Measurements from ENCODE around the gene DDX42. TPM values are rescaled to one million over a fixed set of nuclear protein-coding genes. Genes with fewer than 3 reads are reported as not detected.
A peak's percentile ranks its signal among the peaks of the same experiment; 100 is the strongest.

Gene DDX42
- polyA plus RNA-seq, 2 of the 4 experiments (the other 2 are of a cell fraction), result 124 to 262 TPM

DNA sequence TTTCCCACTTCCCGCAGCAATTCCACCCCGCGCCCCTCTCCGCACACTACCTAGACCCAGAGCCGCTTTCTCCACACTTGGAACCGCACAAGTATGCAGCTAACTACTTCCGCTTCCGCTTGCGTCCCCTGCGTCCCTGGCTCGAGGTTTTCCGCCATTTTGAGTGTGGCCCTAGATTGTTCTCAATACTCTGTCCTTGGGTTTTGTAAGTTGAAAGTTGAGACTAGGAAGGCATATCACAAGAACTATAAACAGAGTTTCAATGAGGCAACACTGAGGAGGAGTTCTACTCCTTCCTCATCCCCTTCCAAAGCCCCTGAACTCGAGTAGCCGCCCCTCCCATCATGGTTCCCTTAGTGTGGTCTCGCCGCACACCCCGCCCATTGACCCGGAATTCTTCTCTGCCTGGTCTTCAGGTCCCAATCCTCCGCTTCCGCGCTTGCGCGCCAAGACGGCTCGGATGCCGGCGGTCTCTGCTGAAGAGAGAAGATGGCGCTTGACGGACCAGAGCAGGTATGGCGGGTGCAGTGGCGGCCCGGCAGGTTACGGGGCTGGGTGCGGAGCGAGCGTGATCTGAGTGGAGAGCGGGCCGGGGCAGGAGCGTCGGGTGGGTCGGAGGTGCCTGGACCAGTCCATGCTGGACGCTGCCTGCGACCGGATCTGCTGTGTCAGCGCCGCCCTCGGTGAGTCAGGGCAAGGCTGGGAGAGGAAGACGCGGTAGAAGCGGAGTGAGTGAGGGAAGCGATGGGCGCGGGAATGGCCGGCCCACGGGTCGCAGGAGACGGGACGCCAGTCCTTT is 53.2 kb downstream of the DDX42 start, which contains the start of the genes FTSJ3 and PSMC5:
Gene FTSJ3, minus strand, starts transcription at position 662 of the 799 bp plus-strand sequence. CDS start 761 bp downstream, outside the sequence.
Gene PSMC5, plus strand, starts transcription at position 430 of the 799 bp plus-strand sequence. Its CDS starts 60 bp downstream, at position 490.
- FAIRE-seq, result no peak
- Histone ChIP-seq H3K4me3 (peak within 1 kb of the TSS; percentile 74), H3K4me1 (peaks cover 22% of the 10 kb centered on the region), H3K9me3 (no peaks in the 10 kb centered on the region), H3K4me2 (peak within 1 kb of the TSS; percentile 98), H3K27ac (peak within 1 kb of the TSS; percentile 94 to 96)
- WGBS (ENCODE audit: missing lambda C conversion rate), result 1% methylated on average over 56 of the region's 58 CpGs
- peak; percentile 89 to 93 for ATAC-seq
- CTCF ChIA-PET, result interaction anchor here (1.0 to 6.0 kb wide), 6 partner anchors 7 to 37 kb away, joined by 4 to 37 read pairs (median 14); partner anchors contain the start of gene SMARCD2
- DNase-seq (ENCODE audit: low read depth in 1 of 2, low spot score in 1 of 2), result peak; percentile 97
- POLR2A ChIA-PET, result interaction anchor here (0.6 to 1.6 kb wide), 8 partner anchors 8 to 53 kb away, joined by 3 to 8 read pairs (median 4); partner anchors contain the start of genes CCDC47 and DDX42
- TF ChIP-seq TFCP2L1 (CRISPR knock-in tag; IDR thresholded peaks at IDR 0.05), result no peak
- TF ChIP-seq HDAC2 (IDR thresholded peaks at IDR 0.05), result no peak
- peak; percentile 93 to 96 for TF ChIP-seq JUN (IDR thresholded peaks at IDR 0.05)
- no peak; the same call in 1 of the 2 replicates for TF ChIP-seq RARB (CRISPR knock-in tag; IDR thresholded peaks at IDR 0.05)
- TF ChIP-seq, protein P1, sequence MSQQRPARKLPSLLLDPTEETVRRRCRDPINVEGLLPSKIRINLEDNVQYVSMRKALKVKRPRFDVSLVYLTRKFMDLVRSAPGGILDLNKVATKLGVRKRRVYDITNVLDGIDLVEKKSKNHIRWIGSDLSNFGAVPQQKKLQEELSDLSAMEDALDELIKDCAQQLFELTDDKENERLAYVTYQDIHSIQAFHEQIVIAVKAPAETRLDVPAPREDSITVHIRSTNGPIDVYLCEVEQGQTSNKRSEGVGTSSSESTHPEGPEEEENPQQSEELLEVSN (IDR thresholded peaks at IDR 0.05; ENCODE audit: borderline replicate concordance, low read depth), result no peak
- TF ChIP-seq, protein P2, sequence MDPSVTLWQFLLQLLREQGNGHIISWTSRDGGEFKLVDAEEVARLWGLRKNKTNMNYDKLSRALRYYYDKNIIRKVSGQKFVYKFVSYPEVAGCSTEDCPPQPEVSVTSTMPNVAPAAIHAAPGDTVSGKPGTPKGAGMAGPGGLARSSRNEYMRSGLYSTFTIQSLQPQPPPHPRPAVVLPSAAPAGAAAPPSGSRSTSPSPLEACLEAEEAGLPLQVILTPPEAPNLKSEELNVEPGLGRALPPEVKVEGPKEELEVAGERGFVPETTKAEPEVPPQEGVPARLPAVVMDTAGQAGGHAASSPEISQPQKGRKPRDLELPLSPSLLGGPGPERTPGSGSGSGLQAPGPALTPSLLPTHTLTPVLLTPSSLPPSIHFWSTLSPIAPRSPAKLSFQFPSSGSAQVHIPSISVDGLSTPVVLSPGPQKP (IDR thresholded peaks at IDR 0.05; ENCODE audit: low read depth, low read length), result no peak
- TF ChIP-seq BHLHE40 (IDR thresholded peaks at IDR 0.05; ENCODE audit: low read depth, low read length), result no peak
- TF ChIP-seq, protein P3, sequence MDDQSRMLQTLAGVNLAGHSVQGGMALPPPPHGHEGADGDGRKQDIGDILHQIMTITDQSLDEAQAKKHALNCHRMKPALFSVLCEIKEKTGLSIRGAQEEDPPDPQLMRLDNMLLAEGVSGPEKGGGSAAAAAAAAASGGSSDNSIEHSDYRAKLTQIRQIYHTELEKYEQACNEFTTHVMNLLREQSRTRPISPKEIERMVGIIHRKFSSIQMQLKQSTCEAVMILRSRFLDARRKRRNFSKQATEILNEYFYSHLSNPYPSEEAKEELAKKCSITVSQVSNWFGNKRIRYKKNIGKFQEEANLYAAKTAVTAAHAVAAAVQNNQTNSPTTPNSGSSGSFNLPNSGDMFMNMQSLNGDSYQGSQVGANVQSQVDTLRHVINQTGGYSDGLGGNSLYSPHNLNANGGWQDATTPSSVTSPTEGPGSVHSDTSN (IDR thresholded peaks at IDR 0.05), result peak; percentile 38; the same call in 1 of the 2 replicates
- no peak for TF ChIP-seq RAD21 (conservative IDR thresholded peaks at IDR 0.05 in 1 of 2, IDR thresholded peaks at IDR 0.05 in 1 of 2)
- TF ChIP-seq SREBF2 (IDR thresholded peaks at IDR 0.05), result no peak
- TF ChIP-seq POLR2A (IDR thresholded peaks at IDR 0.05; ENCODE audit: low read length), result peak; percentile 94
- no peak for TF ChIP-seq RNF2 (IDR thresholded peaks at IDR 0.05; ENCODE audit: borderline replicate concordance, low read depth)
- TF ChIP-seq, protein P4, sequence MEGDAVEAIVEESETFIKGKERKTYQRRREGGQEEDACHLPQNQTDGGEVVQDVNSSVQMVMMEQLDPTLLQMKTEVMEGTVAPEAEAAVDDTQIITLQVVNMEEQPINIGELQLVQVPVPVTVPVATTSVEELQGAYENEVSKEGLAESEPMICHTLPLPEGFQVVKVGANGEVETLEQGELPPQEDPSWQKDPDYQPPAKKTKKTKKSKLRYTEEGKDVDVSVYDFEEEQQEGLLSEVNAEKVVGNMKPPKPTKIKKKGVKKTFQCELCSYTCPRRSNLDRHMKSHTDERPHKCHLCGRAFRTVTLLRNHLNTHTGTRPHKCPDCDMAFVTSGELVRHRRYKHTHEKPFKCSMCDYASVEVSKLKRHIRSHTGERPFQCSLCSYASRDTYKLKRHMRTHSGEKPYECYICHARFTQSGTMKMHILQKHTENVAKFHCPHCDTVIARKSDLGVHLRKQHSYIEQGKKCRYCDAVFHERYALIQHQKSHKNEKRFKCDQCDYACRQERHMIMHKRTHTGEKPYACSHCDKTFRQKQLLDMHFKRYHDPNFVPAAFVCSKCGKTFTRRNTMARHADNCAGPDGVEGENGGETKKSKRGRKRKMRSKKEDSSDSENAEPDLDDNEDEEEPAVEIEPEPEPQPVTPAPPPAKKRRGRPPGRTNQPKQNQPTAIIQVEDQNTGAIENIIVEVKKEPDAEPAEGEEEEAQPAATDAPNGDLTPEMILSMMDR (IDR thresholded peaks at IDR 0.05), result peak; percentile 49
- TF ChIP-seq PHF8 (IDR thresholded peaks at IDR 0.05; ENCODE audit: borderline replicate concordance, low read depth), result peak; percentile 82
- TF ChIP-seq KDM1A (IDR thresholded peaks at IDR 0.05; ENCODE audit: low read depth), result no peak
- TF ChIP-seq, protein P5, sequence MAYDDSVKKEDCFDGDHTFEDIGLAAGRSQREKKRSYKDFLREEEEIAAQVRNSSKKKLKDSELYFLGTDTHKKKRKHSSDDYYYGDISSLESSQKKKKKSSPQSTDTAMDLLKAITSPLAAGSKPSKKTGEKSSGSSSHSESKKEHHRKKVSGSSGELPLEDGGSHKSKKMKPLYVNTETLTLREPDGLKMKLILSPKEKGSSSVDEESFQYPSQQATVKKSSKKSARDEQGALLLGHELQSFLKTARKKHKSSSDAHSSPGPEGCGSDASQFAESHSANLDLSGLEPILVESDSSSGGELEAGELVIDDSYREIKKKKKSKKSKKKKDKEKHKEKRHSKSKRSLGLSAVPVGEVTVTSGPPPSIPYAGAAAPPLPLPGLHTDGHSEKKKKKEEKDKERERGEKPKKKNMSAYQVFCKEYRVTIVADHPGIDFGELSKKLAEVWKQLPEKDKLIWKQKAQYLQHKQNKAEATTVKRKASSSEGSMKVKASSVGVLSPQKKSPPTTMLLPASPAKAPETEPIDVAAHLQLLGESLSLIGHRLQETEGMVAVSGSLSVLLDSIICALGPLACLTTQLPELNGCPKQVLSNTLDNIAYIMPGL (CRISPR knock-in tag; IDR thresholded peaks at IDR 0.05; ENCODE audit: borderline replicate concordance), result 0 out of 2 replicates have a peak, but pooled peaks have one; percentile 35
- no peak for TF ChIP-seq NPAS2 (CRISPR knock-in tag; IDR thresholded peaks at IDR 0.05; ENCODE audit: borderline replicate concordance)
- TF ChIP-seq, protein P6, sequence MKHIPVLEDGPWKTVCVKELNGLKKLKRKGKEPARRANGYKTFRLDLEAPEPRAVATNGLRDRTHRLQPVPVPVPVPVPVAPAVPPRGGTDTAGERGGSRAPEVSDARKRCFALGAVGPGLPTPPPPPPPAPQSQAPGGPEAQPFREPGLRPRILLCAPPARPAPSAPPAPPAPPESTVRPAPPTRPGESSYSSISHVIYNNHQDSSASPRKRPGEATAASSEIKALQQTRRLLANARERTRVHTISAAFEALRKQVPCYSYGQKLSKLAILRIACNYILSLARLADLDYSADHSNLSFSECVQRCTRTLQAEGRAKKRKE (CRISPR knock-in tag; IDR thresholded peaks at IDR 0.05; ENCODE audit: low read depth), result 0 out of 2 replicates have a peak, but pooled peaks have one; percentile 33
- no peak for TF ChIP-seq EP300 (IDR thresholded peaks at IDR 0.05)
- no peak; the same call in 1 of the 2 replicates for TF ChIP-seq MAZ (IDR thresholded peaks at IDR 0.05; ENCODE audit: borderline replicate concordance, low read depth, low read length)
- peak; percentile 99 for TF ChIP-seq MAFK (IDR thresholded peaks at IDR 0.05; ENCODE audit: partially characterized antibody)
- TF ChIP-seq, protein P7, sequence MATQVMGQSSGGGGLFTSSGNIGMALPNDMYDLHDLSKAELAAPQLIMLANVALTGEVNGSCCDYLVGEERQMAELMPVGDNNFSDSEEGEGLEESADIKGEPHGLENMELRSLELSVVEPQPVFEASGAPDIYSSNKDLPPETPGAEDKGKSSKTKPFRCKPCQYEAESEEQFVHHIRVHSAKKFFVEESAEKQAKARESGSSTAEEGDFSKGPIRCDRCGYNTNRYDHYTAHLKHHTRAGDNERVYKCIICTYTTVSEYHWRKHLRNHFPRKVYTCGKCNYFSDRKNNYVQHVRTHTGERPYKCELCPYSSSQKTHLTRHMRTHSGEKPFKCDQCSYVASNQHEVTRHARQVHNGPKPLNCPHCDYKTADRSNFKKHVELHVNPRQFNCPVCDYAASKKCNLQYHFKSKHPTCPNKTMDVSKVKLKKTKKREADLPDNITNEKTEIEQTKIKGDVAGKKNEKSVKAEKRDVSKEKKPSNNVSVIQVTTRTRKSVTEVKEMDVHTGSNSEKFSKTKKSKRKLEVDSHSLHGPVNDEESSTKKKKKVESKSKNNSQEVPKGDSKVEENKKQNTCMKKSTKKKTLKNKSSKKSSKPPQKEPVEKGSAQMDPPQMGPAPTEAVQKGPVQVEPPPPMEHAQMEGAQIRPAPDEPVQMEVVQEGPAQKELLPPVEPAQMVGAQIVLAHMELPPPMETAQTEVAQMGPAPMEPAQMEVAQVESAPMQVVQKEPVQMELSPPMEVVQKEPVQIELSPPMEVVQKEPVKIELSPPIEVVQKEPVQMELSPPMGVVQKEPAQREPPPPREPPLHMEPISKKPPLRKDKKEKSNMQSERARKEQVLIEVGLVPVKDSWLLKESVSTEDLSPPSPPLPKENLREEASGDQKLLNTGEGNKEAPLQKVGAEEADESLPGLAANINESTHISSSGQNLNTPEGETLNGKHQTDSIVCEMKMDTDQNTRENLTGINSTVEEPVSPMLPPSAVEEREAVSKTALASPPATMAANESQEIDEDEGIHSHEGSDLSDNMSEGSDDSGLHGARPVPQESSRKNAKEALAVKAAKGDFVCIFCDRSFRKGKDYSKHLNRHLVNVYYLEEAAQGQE (IDR thresholded peaks at IDR 0.05), result peak; percentile 45; the same call in 1 of the 2 replicates
- TF ChIP-seq, protein P8, sequence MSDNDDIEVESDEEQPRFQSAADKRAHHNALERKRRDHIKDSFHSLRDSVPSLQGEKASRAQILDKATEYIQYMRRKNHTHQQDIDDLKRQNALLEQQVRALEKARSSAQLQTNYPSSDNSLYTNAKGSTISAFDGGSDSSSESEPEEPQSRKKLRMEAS (IDR thresholded peaks at IDR 0.05), result peak; percentile 93
- TF ChIP-seq, protein P9, sequence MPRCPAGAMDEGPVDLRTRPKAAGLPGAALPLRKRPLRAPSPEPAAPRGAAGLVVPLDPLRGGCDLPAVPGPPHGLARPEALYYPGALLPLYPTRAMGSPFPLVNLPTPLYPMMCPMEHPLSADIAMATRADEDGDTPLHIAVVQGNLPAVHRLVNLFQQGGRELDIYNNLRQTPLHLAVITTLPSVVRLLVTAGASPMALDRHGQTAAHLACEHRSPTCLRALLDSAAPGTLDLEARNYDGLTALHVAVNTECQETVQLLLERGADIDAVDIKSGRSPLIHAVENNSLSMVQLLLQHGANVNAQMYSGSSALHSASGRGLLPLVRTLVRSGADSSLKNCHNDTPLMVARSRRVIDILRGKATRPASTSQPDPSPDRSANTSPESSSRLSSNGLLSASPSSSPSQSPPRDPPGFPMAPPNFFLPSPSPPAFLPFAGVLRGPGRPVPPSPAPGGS (IDR thresholded peaks at IDR 0.05), result peak; percentile 50; the same call in 1 of the 3 replicates
- no peak for TF ChIP-seq RCOR1 (IDR thresholded peaks at IDR 0.05; ENCODE audit: low read depth, low read length)
